ENCODE data around the gene NCF4.
A peak's percentile ranks its signal among the peaks of the same experiment; 100 is the strongest.

The NCF4 gene

DNA sequence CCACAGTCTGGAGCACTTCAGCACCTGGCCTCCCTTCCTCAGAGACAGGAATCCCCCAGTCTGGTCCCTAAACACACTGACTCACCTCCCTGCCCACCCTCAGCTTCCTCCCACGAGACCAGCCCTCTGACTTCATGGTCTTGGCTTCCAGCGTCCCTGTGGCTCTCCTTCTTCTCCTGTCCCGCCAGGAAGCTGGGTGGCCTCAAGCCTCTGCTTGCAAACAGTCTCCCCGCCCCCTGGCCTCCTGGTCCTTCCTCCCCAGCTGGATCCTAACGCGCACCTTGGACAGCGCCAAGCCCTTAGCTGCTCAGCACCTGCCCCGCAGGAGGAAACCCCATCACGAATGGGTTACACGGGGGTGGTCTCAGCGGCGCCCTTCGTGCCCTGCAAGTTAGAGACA is 4.5 kb downstream of the NCF4 start:
- DNase-seq: no peak

DNA sequence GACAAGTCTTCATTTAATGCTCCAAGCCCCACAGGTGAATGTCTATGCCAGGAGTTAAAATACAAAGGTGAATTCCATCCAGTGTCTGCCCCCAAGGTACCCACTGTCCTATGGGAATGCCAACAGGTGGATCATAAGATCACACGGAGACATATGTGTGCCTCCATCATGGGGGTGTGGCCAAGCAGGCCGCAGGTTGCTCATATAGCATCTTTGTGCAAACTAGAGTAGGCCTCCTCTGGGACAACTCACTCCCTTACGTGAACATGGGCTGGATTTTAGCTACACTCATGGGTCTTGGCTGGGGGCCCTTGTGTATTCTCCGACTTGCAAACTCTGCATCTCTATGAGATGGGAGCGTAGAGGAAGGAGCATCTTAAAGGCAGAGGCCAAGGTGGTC is 6.9 kb downstream of the NCF4 start:
- no peak for DNase-seq

DNA sequence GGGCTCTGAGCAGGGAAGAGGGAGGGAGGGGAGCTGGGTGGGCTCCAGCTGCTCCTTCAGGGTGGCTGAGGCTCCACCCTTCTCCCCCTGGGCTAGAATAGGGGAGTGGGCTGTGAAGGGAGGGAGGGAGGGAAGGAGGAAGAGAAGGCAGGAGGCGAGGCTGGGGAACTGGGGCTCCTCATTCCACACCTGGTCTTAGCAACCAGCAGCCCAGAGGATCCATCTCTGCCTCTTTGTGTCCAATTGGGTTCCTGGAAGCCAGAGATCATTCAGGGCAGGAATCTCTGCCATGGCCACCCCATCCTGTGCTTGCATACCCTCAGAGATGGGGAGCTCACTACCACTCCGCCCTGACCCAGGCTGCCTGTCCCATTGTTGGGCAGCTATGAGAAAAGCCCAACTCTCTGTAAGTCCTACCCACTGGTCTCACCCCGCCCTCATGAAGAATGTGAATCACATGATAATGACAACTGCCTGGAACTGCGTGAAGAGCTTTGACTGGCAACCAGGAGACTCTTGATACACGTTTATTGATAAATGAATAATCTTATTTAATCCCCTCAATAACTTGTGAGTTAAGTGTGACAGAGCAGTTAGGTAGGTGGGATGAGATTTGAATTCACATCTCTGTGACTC is 7.9 kb downstream of the NCF4 start:
- DNase-seq: no peak

GRCh38 chr22:36870250-36870649 is 9.4 kb downstream of the NCF4 start:
- DNase-seq: no peak

DNA sequence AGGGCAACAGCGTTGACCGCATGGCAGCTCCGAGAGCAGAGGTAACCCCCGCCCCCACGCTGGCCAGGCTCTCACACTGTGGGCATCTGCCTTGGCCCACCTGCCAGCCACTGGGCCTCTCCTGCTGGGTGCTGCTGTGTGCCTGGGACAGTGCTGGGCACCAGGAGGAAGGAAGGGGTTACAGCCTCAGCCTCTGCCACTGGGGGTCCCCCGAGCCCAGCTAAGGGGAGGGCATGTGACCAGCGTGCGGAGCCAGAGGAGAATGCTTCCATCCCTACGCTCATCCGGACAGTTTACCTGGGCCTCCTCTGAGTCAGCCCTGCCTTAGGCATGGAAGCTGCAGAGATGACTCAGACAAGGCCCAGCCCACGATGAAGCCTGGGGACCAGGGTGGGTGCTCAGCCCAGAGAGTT is 10.9 kb downstream of the NCF4 start:
- no peak for DNase-seq

- DNase-seq: no peak
Measured at GRCh38 chr22:36872084-36872483, 11.3 kb downstream of the NCF4 start.

GRCh38 chr22:36872866-36873498 is 12.2 kb downstream of the NCF4 start:
- DNase-seq: no peak

- peak; percentile 91 for DNase-seq
Measured at GRCh38 chr22:36873614-36874308, 13.0 kb downstream of the NCF4 start.

DNA sequence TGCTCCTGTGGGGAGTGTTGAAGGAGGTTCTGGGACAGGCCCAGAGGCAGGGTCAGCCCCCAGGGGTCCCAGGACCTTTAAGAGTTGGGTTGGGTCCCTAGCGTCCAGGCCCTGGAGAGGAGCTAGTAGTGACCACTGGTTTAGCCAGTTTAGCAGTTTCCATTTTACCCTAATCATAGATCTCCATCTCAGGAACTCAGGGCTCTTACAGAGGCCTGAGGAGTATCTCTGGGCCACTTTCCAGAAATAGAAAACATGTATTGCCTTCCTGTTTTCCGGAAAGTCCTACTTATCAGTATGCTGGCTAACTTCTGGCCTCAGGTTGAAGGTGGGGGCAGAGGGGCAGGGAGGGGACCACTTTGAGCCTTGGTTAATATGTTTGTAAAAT is 13.5 kb downstream of the NCF4 start:
- DNase-seq: peak; percentile 55

DNA sequence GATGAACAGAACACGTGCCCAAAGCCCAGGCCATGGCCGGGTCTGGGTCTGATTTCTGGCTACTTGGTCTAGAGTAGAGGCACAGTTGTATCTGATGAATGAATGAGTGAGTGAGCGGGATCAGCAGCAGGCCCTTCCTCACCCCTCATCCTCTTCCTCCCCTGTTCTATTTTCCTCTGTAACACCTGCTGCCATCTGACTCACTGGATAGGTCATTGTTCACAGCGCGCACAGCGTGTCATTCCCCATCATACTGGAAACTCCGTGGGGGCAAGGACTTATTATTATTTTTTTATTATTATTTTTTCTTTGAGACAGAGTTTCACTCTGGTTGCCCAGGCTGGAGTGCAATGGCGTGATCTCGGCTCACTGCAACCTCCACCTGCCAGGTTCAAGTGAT is 13.9 kb downstream of the NCF4 start:
- no peak for DNase-seq

DNA sequence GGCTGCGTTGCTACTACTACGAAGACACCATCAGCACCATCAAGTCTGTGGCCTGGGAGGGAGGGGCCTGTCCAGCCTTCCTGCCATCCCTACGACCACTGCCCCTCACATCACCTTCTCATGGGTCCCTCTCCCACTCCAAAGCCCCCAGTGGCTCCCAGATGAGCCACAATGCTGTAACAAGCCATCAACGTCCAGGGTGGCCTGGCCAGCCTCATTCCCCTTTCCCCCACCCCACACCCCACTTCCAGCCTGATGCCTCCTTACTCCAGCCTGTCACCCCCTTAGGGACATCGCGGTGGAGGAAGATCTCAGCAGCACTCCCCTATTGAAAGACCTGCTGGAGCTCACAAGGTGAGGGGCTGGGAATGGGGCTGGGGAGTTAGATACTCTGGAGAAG is 14.9 kb downstream of the NCF4 start:
- DNase-seq: no peak

- DNase-seq: no peak
Measured at GRCh38 chr22:36879775-36880174, 19.0 kb downstream of the NCF4 start.

DNA sequence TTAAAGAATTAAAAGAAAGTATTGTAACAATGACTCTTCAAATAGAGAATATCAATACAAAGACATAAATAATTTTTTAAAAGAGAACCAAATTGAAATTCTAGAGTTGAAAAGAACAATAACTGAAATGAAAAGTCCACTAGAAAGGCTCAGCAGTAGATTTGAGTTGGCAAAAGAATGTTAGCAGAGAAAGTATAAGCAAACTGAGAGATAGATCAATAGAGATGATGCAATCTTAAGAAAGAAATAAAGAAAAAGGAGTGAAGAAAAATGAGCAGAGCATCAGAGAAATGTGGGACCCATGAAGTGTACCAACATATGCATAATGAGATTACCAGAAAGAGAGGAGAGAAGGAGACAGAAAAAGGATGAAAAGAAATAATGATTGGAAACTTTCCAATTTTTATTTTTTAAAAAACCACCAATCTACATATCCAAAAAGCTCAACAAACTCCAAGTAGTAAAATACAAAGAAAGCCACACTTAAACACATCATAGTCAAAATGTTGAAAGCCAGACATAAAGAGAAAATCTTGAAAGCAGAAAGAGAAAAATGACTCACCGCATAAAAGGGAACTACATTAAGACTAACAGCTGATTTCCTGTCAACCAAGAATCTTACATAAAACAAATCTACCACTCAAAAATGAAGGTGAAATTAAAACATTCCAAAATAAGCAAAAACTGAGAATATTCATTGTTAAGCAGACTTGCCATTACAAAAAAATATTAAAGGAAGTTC is 20.9 kb downstream of the NCF4 start:
- DNase-seq: peak; percentile 63

DNA sequence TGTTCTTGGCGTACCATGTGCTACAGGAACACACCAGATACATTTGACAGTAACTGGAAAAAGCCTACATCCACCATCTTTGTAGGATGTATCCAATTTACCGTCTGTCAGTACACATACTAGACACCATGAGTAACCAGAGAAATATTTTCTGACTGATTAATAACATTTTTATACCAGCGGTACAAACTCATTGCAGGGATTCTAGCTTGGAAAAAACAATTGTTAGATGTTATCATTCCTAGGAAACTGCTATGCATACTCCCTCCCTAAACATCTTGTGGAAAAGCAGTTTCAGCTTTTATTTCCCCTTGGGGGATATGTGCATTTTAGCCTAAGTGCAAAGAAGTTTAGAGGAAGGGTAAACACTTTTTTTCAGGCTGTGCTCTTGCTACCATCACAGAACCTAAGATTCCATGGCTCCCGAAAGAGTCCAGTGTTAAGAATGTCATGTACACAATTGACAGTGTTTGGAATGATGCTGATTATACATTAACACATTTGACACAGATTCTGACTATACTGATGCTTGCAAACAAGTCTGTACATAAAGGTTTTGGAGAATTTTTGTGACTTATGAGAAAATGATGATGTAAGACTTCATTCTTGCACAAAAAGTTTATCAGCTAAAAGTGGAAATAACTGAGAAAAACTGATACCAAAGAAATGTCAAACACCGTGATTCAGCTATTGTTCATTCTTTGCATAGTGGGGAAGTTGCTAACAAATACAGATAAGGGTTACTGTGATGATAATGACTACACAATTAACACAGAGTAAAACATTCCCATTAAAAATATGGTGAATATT is 23.7 kb downstream of the NCF4 start:
- peak; percentile 78 for DNase-seq

GRCh38 chr22:36885474-36885873 is 24.7 kb downstream of the NCF4 start:
- DNase-seq: peak; percentile 59

GRCh38 chr22:36886016-36886415 is 25.2 kb downstream of the NCF4 start:
- DNase-seq: no peak

- DNase-seq: no peak
Measured at GRCh38 chr22:36887162-36887561, 26.4 kb downstream of the NCF4 start.

- peak; percentile 46 for DNase-seq
Measured at GRCh38 chr22:36891646-36892045, 30.8 kb downstream of the NCF4 start.

- DNase-seq: no peak
Measured at GRCh38 chr22:36892292-36892691, 31.5 kb downstream of the NCF4 start.

DNA sequence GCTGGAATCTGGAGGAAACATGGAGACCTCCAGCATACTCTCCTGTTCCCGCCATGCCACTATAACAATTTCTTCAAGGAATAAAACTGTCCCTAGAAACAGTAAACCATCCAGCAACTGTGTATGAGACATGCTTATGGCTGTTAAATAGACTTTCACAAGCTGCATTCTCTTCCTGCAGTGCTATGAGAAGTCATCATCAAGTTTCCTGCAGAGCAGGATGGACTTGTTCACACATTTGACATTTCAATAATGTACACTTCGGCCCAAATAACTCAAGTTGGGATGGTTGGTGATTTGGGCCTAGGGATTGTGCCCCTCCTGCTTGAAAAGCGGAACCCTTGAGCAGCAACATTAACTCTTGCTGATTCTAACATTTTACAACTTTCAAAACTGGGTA is 32.5 kb downstream of the NCF4 start:
- no peak for DNase-seq

GRCh38 chr22:36894266-36894665 is 33.5 kb downstream of the NCF4 start:
- DNase-seq: no peak

DNA sequence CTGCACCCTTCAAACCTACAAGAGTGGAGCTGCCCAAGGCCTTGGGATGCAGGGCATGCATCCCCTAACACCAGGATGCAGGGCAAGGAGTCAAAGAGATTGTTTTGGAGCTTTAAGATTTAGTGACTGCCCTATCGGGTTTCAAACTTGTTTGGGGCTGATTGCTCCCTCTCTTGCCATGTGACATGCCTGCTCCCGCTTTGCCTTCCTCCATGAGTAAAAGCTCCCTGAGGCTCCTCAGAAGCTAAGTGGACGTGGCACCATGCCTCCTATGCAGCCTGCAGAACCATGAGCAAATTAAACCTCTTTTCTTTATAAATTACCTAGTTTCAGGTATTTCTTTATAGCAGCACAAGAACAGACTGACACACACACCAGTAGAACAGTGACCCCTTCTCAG is 36.8 kb downstream of the NCF4 start:
- no peak for DNase-seq

DNA sequence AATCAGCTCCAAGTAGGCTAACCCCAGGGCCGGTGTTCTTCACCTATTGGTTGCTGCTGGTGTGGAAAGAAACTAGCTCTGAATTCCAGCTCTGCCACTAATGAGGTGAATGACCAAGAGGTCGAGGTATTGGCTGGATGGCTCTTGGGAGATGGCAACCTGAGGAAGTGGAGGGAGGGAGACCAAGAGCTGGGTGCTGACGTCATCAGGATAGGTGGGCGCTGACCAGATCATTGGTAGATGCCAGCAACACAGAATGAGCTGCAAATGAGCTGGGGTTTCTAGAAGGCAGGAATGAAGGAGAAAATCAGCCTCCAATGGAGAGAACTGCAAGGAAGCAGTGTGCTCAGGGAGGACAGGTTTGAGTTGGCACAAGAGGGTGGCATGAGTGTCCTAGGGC is 37.9 kb downstream of the NCF4 start:
- no peak for DNase-seq
